ENCODE measurements around the gene CLASP1. TPM values are rescaled to one million over a fixed set of nuclear protein-coding genes. Genes with fewer than 3 reads are reported as not detected.

Gene CLASP1
- total and polyA plus RNA-seq, 2 donors (not counting 3 experiments of a cell fraction or from before 2014, with no cell fraction given) = 10.0 to 57.9 TPM

DNA sequence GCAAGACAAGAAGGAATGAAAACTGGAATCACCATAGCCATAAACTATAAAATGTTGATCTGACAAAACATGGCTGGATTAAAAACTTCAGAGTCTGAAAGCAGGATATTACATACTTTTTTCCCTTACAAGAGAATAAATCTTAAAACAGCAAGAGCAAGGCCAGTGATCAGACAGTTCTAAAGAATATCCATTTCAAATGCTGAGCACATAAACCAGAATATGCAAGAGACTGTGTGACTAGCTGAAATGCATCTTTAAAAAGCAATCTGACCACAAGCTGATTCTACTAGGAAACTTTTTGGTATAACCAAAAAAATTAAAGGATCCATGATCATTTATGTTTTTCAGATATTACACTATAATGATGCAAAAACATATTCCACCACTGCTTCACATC lies 239.3 kb downstream of the CLASP1 start:
- Histone ChIP-seq H4K20me1 (replicated peaks; ENCODE audit: control insufficient read depth, extremely low read depth, insufficient read depth, low read length) (no peaks in the 10 kb centered on the region), H3K79me2 (ENCODE audit: control insufficient read depth, insufficient read depth, low read length) (no peaks in the 10 kb centered on the region), H3K4me2 (ENCODE audit: insufficient read depth, low read length) (no peak overlapping the region), H3K9me1 (replicated peaks; ENCODE audit: control insufficient read depth, extremely low read depth, insufficient read depth, low read length) (no peaks in the 10 kb centered on the region), H3K9ac (replicated peaks; ENCODE audit: extremely low read depth, insufficient read depth, low read length) (no peak overlapping the region), H3K9me3 (replicated peaks; ENCODE audit: control insufficient read depth, insufficient read depth, low read length) (no peaks in the 10 kb centered on the region), H3K4me3 (replicated peaks in 1 of 3; ENCODE audit: insufficient read depth in 1 of 3, low read depth in 1 of 3, low read length in 3 of 3) (no peak overlapping the region), H3K27ac (ENCODE audit: insufficient read depth, low read depth, low read length) (no peak overlapping the region), H3K27me3 (ENCODE audit: control insufficient read depth in 2 of 2, insufficient read depth in 2 of 2, low read length in 2 of 2) (no peaks in the 10 kb centered on the region), H2AFZ (ENCODE audit: low read depth, low read length) (no peak overlapping the region), H3K36me3 (ENCODE audit: control insufficient read depth in 2 of 2, extremely low read depth in 1 of 2, insufficient read depth in 2 of 2, low read length in 2 of 2) (peaks cover 6 to 17% of the 10 kb centered on the region in 2 experiments), H3K4me1 (ENCODE audit: control insufficient read depth, extremely low read depth, insufficient read depth, low read length) (peaks cover 6% of the 10 kb centered on the region)
- ChIA-PET CTCF (interaction anchor here (1.1 to 2.7 kb wide), 2 partner anchors 10 to 187 kb away, joined by 3 to 11 read pairs; no protein-coding TSS in a partner anchor), POLR2A (no interaction called here)
- FAIRE-seq (no peak), DNase-seq (ENCODE audit: low read depth, low spot score) (no peak)
- dilution Hi-C loops (cut with MboI; ENCODE audit: extremely low pct_ligation_motif_present, low sequenced_read_pairs) (no loop called here), intact Hi-C loops (cut with micrococcal nuclease) (loop anchor here (10.0 kb wide), 1 partner anchor 95 kb away; no protein-coding TSS in a partner anchor)
- TF ChIP-seq JUN (IDR thresholded peaks at IDR 0.05; ENCODE audit: borderline replicate concordance, insufficient read depth, insufficient read length, low read depth) (no peak), MYC (IDR thresholded peaks at IDR 0.05; ENCODE audit: low read depth, low read length) (no peak), GATA2 (IDR thresholded peaks at IDR 0.05; ENCODE audit: insufficient read depth, insufficient read length, low read depth, low read length) (no peak), POLR2A (IDR thresholded peaks at IDR 0.05; ENCODE audit: low read depth, low read length) (no peak), EZH2 (IDR thresholded peaks at IDR 0.05; ENCODE audit: borderline replicate concordance, low read depth, low read length, severe bottlenecking) (no peak), POLR2AphosphoS5 (IDR thresholded peaks at IDR 0.05; ENCODE audit: insufficient read depth, low read depth, low read length) (no peak), FOS (IDR thresholded peaks at IDR 0.05; ENCODE audit: borderline replicate concordance, insufficient read depth, low read length) (no peak)
- TF ChIP-seq, protein P1, sequence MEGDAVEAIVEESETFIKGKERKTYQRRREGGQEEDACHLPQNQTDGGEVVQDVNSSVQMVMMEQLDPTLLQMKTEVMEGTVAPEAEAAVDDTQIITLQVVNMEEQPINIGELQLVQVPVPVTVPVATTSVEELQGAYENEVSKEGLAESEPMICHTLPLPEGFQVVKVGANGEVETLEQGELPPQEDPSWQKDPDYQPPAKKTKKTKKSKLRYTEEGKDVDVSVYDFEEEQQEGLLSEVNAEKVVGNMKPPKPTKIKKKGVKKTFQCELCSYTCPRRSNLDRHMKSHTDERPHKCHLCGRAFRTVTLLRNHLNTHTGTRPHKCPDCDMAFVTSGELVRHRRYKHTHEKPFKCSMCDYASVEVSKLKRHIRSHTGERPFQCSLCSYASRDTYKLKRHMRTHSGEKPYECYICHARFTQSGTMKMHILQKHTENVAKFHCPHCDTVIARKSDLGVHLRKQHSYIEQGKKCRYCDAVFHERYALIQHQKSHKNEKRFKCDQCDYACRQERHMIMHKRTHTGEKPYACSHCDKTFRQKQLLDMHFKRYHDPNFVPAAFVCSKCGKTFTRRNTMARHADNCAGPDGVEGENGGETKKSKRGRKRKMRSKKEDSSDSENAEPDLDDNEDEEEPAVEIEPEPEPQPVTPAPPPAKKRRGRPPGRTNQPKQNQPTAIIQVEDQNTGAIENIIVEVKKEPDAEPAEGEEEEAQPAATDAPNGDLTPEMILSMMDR (IDR thresholded peaks at IDR 0.05; ENCODE audit: extremely low read depth in 1 of 2, insufficient read depth in 1 of 2, low read depth in 1 of 2, low read length in 2 of 2) = no peak
- TF ChIP-seq, protein P2, sequence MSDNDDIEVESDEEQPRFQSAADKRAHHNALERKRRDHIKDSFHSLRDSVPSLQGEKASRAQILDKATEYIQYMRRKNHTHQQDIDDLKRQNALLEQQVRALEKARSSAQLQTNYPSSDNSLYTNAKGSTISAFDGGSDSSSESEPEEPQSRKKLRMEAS (IDR thresholded peaks at IDR 0.05; ENCODE audit: insufficient read depth, insufficient read length) = no peak
- BruUV-seq (replicated peaks) = no TSS peak

Data from endothelial cell of umbilical vein (primary cell).